WTC11 (cell line): ENCODE data around the gene HDHD5. TPM values are rescaled to one million over a fixed set of nuclear protein-coding genes. Genes with fewer than 3 reads are reported as not detected.

Source experiments
- ATAC-seq: fragments of 200-7000 bp; cut with Tn5 transposase; 2 replicates; pipeline ENCODE4 v1.10.0; 2021; ENCODE audit warnings: mild to moderate bottlenecking, moderate library complexity
- CTCF ChIA-PET: fragments of 300-600 bp; sonication (Branson Sonifier 250); formaldehyde crosslinking; loops from one replicate; lab custom pipeline; 2021; ENCODE audit warnings: antibody characterized with exemption; lab: Charles Lee
- POLR2A ChIA-PET: fragments of 350-600 bp; sonication (Branson Sonifier 250); formaldehyde crosslinking; loops from one replicate; lab custom pipeline; 2021; ENCODE audit warnings: antibody characterized with exemption; lab: Charles Lee
- DNase-seq: peaks from one replicate; pipeline ENCODE4 v3.0.0; 2021; ENCODE audit warnings: low spot score
- H3K27ac Mint-ChIP-seq: 2 replicates; pipeline ENCODE4 v1.8.0; 2021; ENCODE audit warnings: mixed read lengths
- H3K27me3 Mint-ChIP-seq: 2 replicates; pipeline ENCODE4 v1.8.0; 2021; ENCODE audit warnings: low read depth, mild to moderate bottlenecking, moderate library complexity, mixed read lengths
- H3K36me3 Mint-ChIP-seq: 2 replicates; pipeline ENCODE4 v1.8.0; 2021; ENCODE audit warnings: mixed read lengths
- H3K4me1 Mint-ChIP-seq: 2 replicates; pipeline ENCODE4 v1.8.0; 2022; ENCODE audit warnings: mixed read lengths
- H3K4me3 Mint-ChIP-seq: 2 replicates; pipeline ENCODE4 v1.8.0; 2021; ENCODE audit warnings: mild to moderate bottlenecking, moderate library complexity, mixed read lengths
- H3K9me3 Mint-ChIP-seq: 2 replicates; pipeline ENCODE4 v1.8.0; 2021; ENCODE audit warnings: mixed read lengths
- ATF1 ChIP-seq: sonication (generic); formaldehyde crosslinking; IDR thresholded peaks from 2 replicates; pipeline ENCODE4 v1.8.1; 2023; ENCODE audit warnings: mild to moderate bottlenecking, moderate library complexity, missing genetic modification reagents
- CREB1 ChIP-seq: sonication (generic); formaldehyde crosslinking; IDR thresholded peaks from 2 replicates; pipeline ENCODE4 v1.8.0; 2023; ENCODE audit warnings: mild to moderate bottlenecking, missing genetic modification reagents
- EMX1 ChIP-seq: fragments of 250-450 bp; sonication (Bioruptor Pico); IDR thresholded peaks from 2 replicates; pipeline ENCODE4 v1.8.0; 2021; ENCODE audit warnings: mild to moderate bottlenecking
- ETV6 ChIP-seq: sonication (generic); formaldehyde crosslinking; IDR thresholded peaks from 2 replicates; pipeline ENCODE4 v1.8.1; 2022; ENCODE audit warnings: mild to moderate bottlenecking, missing genetic modification reagents
- FOXK1 ChIP-seq: sonication (generic); formaldehyde crosslinking; IDR thresholded peaks from 2 replicates; pipeline ENCODE4 v1.8.0; 2022; ENCODE audit warnings: mild to moderate bottlenecking, moderate library complexity, missing genetic modification reagents
- GABPB1 ChIP-seq: sonication (generic); formaldehyde crosslinking; IDR thresholded peaks from 2 replicates; pipeline ENCODE4 v1.8.1; 2023; ENCODE audit warnings: mild to moderate bottlenecking, missing genetic modification reagents
- JUN ChIP-seq: sonication (generic); formaldehyde crosslinking; IDR thresholded peaks from 2 replicates; pipeline ENCODE4 v1.8.0; 2023; ENCODE audit warnings: mild to moderate bottlenecking, missing genetic modification reagents
- MYBL2 ChIP-seq: sonication (generic); formaldehyde crosslinking; IDR thresholded peaks from 2 replicates; pipeline ENCODE4 v1.8.1; 2023; ENCODE audit warnings: mild to moderate bottlenecking, moderate library complexity, missing genetic modification reagents
- OVOL2 ChIP-seq: fragments of 250-450 bp; sonication (Bioruptor Pico); IDR thresholded peaks from 2 replicates; pipeline ENCODE4 v1.9.0; 2021; ENCODE audit warnings: mild to moderate bottlenecking, borderline replicate concordance
- SOX15 ChIP-seq: fragments of 250-450 bp; sonication (Bioruptor Pico); IDR thresholded peaks from 2 replicates; pipeline ENCODE4 v1.9.0; 2021; ENCODE audit warnings: mild to moderate bottlenecking
- TEAD1 ChIP-seq: sonication (generic); formaldehyde crosslinking; IDR thresholded peaks from 2 replicates; pipeline ENCODE4 v1.8.0; 2022; ENCODE audit warnings: mild to moderate bottlenecking, missing genetic modification reagents
- ZNF317 ChIP-seq: sonication (generic); formaldehyde crosslinking; IDR thresholded peaks from 2 replicates; pipeline ENCODE4 v1.8.1; 2023; ENCODE audit warnings: low read depth, mild to moderate bottlenecking, moderate library complexity, missing genetic modification reagents, borderline replicate concordance
- total RNA-seq: library from RNA; stranded (reverse); gene quantifications from 3 replicates; pipeline ENCODE4 v1.2.3, GENCODE V29; 2021
- TF ChIP-seq, protein P1 (sequence below): sonication (generic); formaldehyde crosslinking; IDR thresholded peaks from 2 replicates; pipeline ENCODE4 v1.8.0; 2022; ENCODE audit warnings: mild to moderate bottlenecking, missing genetic modification reagents
- TF ChIP-seq, protein P2 (sequence below): sonication (generic); formaldehyde crosslinking; IDR thresholded peaks from 2 replicates; pipeline ENCODE4 v1.8.1; 2023; ENCODE audit warnings: mild to moderate bottlenecking, missing genetic modification reagents
- TF ChIP-seq, protein P3 (sequence below): sonication (generic); formaldehyde crosslinking; IDR thresholded peaks from 2 replicates; pipeline ENCODE4 v1.8.1; 2022; ENCODE audit warnings: mild to moderate bottlenecking, moderate library complexity, missing genetic modification reagents
- TF ChIP-seq, protein P4 (sequence below): sonication (generic); formaldehyde crosslinking; IDR thresholded peaks from 2 replicates; pipeline ENCODE4 v1.8.1; 2022; ENCODE audit warnings: low read depth, missing genetic modification reagents, borderline replicate concordance
- TF ChIP-seq, protein P5 (sequence below): sonication (generic); formaldehyde crosslinking; IDR thresholded peaks from 2 replicates; pipeline ENCODE4 v1.8.1; 2023; ENCODE audit warnings: mild to moderate bottlenecking, moderate library complexity, missing genetic modification reagents
- TF ChIP-seq, protein P6 (sequence below): fragments of 250-450 bp; sonication (Bioruptor Pico); conservative IDR thresholded peaks from 2 replicates; pipeline ENCODE4 v1.9.0; 2021; ENCODE audit warnings: mild to moderate bottlenecking

Gene HDHD5
- total RNA-seq, 1 experiment from 2014 or later, result 84.0 TPM

DNA sequence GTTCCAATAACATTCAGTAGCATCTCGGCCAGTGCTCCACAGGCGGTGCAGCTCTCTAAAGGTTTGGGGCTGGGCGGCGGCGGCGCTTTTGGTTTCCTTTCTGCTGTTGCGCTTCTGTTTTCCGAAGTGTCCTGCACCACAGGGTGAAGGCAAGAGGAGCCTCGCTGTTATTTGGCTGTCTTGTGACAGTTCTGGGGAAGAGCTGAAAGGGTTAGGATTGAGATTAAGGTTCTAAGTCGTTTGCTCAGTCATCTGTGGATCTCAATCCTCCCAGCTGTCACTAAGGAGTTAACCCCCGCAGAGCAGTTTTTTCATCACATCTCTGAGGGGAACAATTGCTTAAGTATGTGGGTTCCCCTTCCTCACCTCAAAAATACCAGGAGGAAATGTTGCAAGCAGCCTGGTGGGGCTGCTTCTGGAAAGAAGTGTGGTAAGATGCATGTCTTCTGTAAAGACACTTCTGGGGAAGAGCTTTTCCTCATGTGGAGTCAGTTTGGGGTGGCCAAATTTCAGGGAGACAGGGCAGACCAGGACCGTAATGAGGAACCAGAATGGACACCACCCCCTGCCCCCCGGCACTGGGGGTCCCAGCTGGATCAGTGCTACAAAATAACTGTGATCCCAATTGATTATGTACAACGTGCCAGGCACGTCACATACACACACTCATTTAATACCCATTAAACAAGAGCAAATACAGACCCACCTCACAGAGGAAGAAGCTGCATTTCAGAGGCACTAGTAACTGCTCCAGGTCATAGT is 52.1 kb downstream of the HDHD5 start:
- DNase-seq (no peak), ATAC-seq (no peak)
- no peak overlapping the region for H3K27ac Mint-ChIP-seq
- H3K27me3 Mint-ChIP-seq, result no peaks in the 10 kb centered on the region
- TF ChIP-seq, protein P1, sequence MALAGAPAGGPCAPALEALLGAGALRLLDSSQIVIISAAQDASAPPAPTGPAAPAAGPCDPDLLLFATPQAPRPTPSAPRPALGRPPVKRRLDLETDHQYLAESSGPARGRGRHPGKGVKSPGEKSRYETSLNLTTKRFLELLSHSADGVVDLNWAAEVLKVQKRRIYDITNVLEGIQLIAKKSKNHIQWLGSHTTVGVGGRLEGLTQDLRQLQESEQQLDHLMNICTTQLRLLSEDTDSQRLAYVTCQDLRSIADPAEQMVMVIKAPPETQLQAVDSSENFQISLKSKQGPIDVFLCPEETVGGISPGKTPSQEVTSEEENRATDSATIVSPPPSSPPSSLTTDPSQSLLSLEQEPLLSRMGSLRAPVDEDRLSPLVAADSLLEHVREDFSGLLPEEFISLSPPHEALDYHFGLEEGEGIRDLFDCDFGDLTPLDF, result no peak
- TF ChIP-seq OVOL2 (CRISPR knock-in tag), result no peak
- TF ChIP-seq, protein P2, sequence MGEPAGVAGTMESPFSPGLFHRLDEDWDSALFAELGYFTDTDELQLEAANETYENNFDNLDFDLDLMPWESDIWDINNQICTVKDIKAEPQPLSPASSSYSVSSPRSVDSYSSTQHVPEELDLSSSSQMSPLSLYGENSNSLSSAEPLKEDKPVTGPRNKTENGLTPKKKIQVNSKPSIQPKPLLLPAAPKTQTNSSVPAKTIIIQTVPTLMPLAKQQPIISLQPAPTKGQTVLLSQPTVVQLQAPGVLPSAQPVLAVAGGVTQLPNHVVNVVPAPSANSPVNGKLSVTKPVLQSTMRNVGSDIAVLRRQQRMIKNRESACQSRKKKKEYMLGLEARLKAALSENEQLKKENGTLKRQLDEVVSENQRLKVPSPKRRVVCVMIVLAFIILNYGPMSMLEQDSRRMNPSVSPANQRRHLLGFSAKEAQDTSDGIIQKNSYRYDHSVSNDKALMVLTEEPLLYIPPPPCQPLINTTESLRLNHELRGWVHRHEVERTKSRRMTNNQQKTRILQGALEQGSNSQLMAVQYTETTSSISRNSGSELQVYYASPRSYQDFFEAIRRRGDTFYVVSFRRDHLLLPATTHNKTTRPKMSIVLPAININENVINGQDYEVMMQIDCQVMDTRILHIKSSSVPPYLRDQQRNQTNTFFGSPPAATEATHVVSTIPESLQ, result no peak
- no peak for TF ChIP-seq ETV6
- TF ChIP-seq EMX1 (CRISPR knock-in tag), result no peak
- TF ChIP-seq, protein P3, sequence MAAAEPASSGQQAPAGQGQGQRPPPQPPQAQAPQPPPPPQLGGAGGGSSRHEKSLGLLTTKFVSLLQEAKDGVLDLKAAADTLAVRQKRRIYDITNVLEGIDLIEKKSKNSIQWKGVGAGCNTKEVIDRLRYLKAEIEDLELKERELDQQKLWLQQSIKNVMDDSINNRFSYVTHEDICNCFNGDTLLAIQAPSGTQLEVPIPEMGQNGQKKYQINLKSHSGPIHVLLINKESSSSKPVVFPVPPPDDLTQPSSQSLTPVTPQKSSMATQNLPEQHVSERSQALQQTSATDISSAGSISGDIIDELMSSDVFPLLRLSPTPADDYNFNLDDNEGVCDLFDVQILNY, result no peak
- no peak for TF ChIP-seq ZNF317 (CRISPR knock-in tag)
- TF ChIP-seq SOX15, result no peak
- TF ChIP-seq ATF1 (CRISPR knock-in tag), result no peak
- TF ChIP-seq, protein P4, sequence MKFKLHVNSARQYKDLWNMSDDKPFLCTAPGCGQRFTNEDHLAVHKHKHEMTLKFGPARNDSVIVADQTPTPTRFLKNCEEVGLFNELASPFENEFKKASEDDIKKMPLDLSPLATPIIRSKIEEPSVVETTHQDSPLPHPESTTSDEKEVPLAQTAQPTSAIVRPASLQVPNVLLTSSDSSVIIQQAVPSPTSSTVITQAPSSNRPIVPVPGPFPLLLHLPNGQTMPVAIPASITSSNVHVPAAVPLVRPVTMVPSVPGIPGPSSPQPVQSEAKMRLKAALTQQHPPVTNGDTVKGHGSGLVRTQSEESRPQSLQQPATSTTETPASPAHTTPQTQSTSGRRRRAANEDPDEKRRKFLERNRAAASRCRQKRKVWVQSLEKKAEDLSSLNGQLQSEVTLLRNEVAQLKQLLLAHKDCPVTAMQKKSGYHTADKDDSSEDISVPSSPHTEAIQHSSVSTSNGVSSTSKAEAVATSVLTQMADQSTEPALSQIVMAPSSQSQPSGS (CRISPR knock-in tag), result no peak
- TF ChIP-seq, protein P5, sequence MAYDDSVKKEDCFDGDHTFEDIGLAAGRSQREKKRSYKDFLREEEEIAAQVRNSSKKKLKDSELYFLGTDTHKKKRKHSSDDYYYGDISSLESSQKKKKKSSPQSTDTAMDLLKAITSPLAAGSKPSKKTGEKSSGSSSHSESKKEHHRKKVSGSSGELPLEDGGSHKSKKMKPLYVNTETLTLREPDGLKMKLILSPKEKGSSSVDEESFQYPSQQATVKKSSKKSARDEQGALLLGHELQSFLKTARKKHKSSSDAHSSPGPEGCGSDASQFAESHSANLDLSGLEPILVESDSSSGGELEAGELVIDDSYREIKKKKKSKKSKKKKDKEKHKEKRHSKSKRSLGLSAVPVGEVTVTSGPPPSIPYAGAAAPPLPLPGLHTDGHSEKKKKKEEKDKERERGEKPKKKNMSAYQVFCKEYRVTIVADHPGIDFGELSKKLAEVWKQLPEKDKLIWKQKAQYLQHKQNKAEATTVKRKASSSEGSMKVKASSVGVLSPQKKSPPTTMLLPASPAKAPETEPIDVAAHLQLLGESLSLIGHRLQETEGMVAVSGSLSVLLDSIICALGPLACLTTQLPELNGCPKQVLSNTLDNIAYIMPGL (CRISPR knock-in tag), result no peak
- TF ChIP-seq, protein P6, sequence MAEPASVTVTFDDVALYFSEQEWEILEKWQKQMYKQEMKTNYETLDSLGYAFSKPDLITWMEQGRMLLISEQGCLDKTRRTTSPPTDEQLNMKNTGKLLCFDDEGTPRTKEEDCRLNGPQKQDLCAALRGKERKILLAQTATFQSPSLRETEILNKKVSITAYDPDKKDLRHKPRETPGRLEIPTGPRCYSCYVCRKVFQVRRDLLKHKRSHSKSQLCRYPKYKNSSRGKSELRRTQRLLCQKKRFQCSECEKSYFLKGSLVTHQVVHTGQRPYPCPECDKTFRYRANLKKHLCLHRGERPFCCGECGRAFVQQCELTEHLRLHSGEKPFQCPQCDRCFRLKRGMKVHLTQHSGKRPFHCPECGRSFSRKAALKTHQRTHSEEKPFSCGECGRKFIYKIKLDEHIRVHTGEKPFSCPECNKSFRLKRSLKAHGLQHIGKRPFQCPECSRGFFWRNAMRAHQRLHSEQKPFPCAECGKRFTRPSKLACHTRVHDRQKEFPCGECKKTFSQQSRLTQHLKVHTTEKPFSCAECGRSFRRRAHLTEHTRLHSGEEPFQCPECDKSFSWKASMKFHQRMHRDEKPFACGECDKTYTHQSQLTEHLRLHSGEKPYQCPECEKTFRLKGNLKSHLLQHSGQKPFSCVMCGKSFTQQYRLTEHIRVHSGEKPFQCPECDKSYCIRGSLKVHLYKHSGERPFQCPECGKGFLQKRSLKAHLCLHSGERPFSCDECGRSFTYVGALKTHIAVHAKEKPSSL, result no peak
- no peak for TF ChIP-seq MYBL2 (CRISPR knock-in tag)
- TF ChIP-seq JUN (CRISPR knock-in tag), result no peak
- TF ChIP-seq CREB1 (CRISPR knock-in tag), result no peak
- no peak for TF ChIP-seq TEAD1 (CRISPR knock-in tag)
- TF ChIP-seq FOXK1, result no peak
- no peak for TF ChIP-seq GABPB1 (CRISPR knock-in tag)
- H3K9me3 Mint-ChIP-seq, result no peaks in the 10 kb centered on the region
- POLR2A ChIA-PET, result interaction anchor here (0.6 kb wide), 1 partner anchor 340 kb away, joined by 5 read pairs; no protein-coding TSS in a partner anchor
- CTCF ChIA-PET, result interaction anchor here (0.8 to 3.6 kb wide), 9 partner anchors 9 to 394 kb away, joined by 3 to 17 read pairs (median 7); no protein-coding TSS in a partner anchor
- peaks cover 5% of the 10 kb centered on the region for H3K36me3 Mint-ChIP-seq
- peaks cover 4% of the 10 kb centered on the region; the same call in 1 of the 2 replicates for H3K4me1 Mint-ChIP-seq
- no peak overlapping the region for H3K4me3 Mint-ChIP-seq
